Type B pancreatic cell (in vitro differentiated cells): ENCODE results near the gene HNRNPH2. TPM values are rescaled to one million over a fixed set of nuclear protein-coding genes. Genes with fewer than 3 reads are reported as not detected.

ENCODE experiments used
- DNase-seq: peaks from one replicate; pipeline ENCODE4 v3.0.0; 2021; ENCODE audit warnings: mixed read lengths; ENCODE audit not compliant: unreplicated experiment; ENCODE audit errors: extremely low spot score
- H3K27ac Mint-ChIP-seq: 2 replicates; pipeline ENCODE4 v1.8.0; 2021; ENCODE audit warnings: mild to moderate bottlenecking, mixed read lengths
- H3K27me3 Mint-ChIP-seq: 2 replicates; pipeline ENCODE4 v1.8.0; 2021; ENCODE audit warnings: mixed read lengths
- H3K36me3 Mint-ChIP-seq: 2 replicates; pipeline ENCODE4 v1.8.0; 2021; ENCODE audit warnings: mixed read lengths
- H3K4me1 Mint-ChIP-seq: one replicate; pipeline ENCODE4 v1.8.0; 2021; ENCODE audit warnings: mixed read lengths; ENCODE audit not compliant: unreplicated experiment
- H3K4me3 Mint-ChIP-seq: 2 replicates; pipeline ENCODE4 v1.8.0; 2021; ENCODE audit warnings: mild to moderate bottlenecking, mixed read lengths
- H3K9me3 Mint-ChIP-seq: 2 replicates; pipeline ENCODE4 v1.8.0; 2021; ENCODE audit warnings: mixed read lengths
- CTCF ChIP-seq: fragments of 200-600 bp; sonication (generic); conservative IDR thresholded peaks from 2 replicates; pipeline ENCODE4 v1.5.0; 2021; ENCODE audit warnings: antibody characterized with exemption, mild to moderate bottlenecking
- total RNA-seq: library from RNA; stranded (reverse); gene quantifications from 2 replicates; pipeline ENCODE4 v1.2.1, GENCODE V29; 2021; ENCODE audit warnings: low replicate concordance

HNRNPH2 gene
- total RNA-seq, 1 donor from 2014 or later: 68.3 TPM

- no peak for DNase-seq
- Mint-ChIP-seq H3K9me3 (peaks cover 4% of the 10 kb centered on the region), H3K36me3 (no peaks in the 10 kb centered on the region), H3K27ac (no peak overlapping the region), H3K27me3 (no peaks in the 10 kb centered on the region), H3K4me3 (no peak overlapping the region), H3K4me1 (no peaks in the 10 kb centered on the region)
- TF ChIP-seq CTCF: no peak
Observed at GRCh38 chrX:101365301-101365795, 42.7 kb upstream of the HNRNPH2 start.

DNA sequence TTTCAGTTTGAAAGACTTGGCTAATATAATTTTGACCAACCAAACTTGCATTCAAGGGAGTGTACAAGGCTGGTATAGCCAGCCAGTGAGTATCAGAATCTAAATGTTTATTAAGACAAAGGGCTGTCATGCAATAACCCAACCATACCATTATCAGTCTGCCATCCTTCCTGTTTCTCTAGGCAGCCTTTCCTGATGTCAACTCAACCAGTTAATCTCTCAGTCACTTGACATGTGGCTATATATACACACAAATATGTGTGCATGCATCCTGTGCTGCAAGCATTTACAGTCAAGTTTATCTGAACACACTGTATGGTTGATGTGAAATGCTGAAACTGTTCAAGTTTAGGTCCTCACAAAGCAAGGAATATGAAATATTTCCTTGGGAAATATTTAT lies 39.2 kb upstream of the HNRNPH2 start:
- no peaks in the 10 kb centered on the region for H3K4me1 Mint-ChIP-seq
- H3K27ac Mint-ChIP-seq: no peak overlapping the region
- no peaks in the 10 kb centered on the region for H3K36me3 Mint-ChIP-seq
- H3K27me3 Mint-ChIP-seq: no peaks in the 10 kb centered on the region
- no peak for TF ChIP-seq CTCF
- no peak overlapping the region for H3K4me3 Mint-ChIP-seq
- H3K9me3 Mint-ChIP-seq: no peaks in the 10 kb centered on the region
- DNase-seq: no peak

GRCh38 chrX:101369687-101370086 lies 38.3 kb upstream of the HNRNPH2 start:
- H3K36me3 Mint-ChIP-seq: no peaks in the 10 kb centered on the region
- no peaks in the 10 kb centered on the region for H3K4me1 Mint-ChIP-seq
- no peak for TF ChIP-seq CTCF
- no peaks in the 10 kb centered on the region for H3K9me3 Mint-ChIP-seq
- no peak for DNase-seq
- H3K4me3 Mint-ChIP-seq: no peak overlapping the region
- H3K27ac Mint-ChIP-seq: no peak overlapping the region
- H3K27me3 Mint-ChIP-seq: no peaks in the 10 kb centered on the region

GRCh38 chrX:101370888-101371504 lies 37.0 kb upstream of the HNRNPH2 start:
- Mint-ChIP-seq H3K36me3 (no peaks in the 10 kb centered on the region), H3K4me3 (no peak overlapping the region), H3K4me1 (no peaks in the 10 kb centered on the region), H3K27me3 (no peaks in the 10 kb centered on the region), H3K27ac (no peak overlapping the region), H3K9me3 (no peaks in the 10 kb centered on the region)
- no peak for DNase-seq
- TF ChIP-seq CTCF: no peak

DNA sequence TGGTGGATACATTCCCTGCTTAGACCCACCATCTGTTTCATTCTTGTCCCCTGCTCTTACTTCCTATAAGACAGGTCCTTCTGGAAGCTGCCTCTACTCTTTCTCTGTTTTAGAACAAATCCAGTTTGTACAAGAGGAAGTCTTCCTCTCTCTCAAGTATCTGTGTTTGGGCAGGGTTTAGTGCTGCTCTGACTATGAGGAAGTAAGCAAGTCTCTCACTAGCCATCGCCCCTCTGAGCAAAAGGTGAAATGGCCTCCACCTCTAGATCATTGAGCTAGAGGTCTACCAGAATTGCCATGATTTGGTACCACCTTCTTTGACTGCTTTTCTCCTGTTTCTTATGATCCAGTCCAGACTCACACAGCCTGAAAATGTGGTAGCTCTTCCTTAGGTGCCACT lies 30.5 kb upstream of the HNRNPH2 start:
- no peaks in the 10 kb centered on the region for H3K9me3 Mint-ChIP-seq
- DNase-seq: no peak
- H3K4me3 Mint-ChIP-seq: no peak overlapping the region
- no peaks in the 10 kb centered on the region for H3K36me3 Mint-ChIP-seq
- TF ChIP-seq CTCF: no peak
- no peak overlapping the region for H3K27ac Mint-ChIP-seq
- no peaks in the 10 kb centered on the region for H3K27me3 Mint-ChIP-seq
- no peaks in the 10 kb centered on the region for H3K4me1 Mint-ChIP-seq
